ENCODE measurements around the gene VBP1. TPM values are rescaled to one million over a fixed set of nuclear protein-coding genes. Genes with fewer than 3 reads are reported as not detected.

Gene VBP1
- polyA plus RNA-seq, 4 donors: 35.1 to 39.1 (median 38.4) TPM

GRCh38 chrX:155270969-155271368 lies 54.7 kb downstream of the VBP1 start:
- FAIRE-seq (no peak), DNase-seq (no peak)
- H3K4me3 ChIP-seq (ENCODE audit: low read depth in 1 of 3, low read length in 3 of 3): no peak overlapping the region
- H3K9me3 ChIP-seq (ENCODE audit: control insufficient read depth in 2 of 2, insufficient read depth in 1 of 2, low read depth in 1 of 2, low read length in 1 of 2): no peaks in the 10 kb centered on the region
- no peaks in the 10 kb centered on the region for H3K27me3 ChIP-seq (ENCODE audit: control insufficient read depth in 3 of 3, insufficient read depth in 3 of 3, low read length in 3 of 3)
- H3K4me1 ChIP-seq (ENCODE audit: control insufficient read depth in 3 of 3, insufficient read depth in 2 of 3, low read depth in 1 of 3, low read length in 2 of 3): no peaks in the 10 kb centered on the region
- no peak overlapping the region for H3K27ac ChIP-seq (ENCODE audit: low read depth in 1 of 3, low read length in 2 of 3)
- no peaks in the 10 kb centered on the region for H3K36me3 ChIP-seq (ENCODE audit: control insufficient read depth in 3 of 3, insufficient read depth in 2 of 3, low read depth in 1 of 3, low read length in 3 of 3)
- WGBS, 3 donors: 92 to 94% (median 93%) methylated on average over 1 of the region's 1 CpG

- FAIRE-seq: no peak
- Histone ChIP-seq H3K4me3 (ENCODE audit: low read depth in 1 of 3, low read length in 3 of 3) (no peak overlapping the region), H3K27me3 (ENCODE audit: control insufficient read depth in 3 of 3, insufficient read depth in 3 of 3, low read length in 3 of 3) (no peaks in the 10 kb centered on the region), H3K27ac (ENCODE audit: low read depth in 1 of 3, low read length in 2 of 3) (no peak overlapping the region), H3K4me1 (ENCODE audit: control insufficient read depth in 3 of 3, insufficient read depth in 2 of 3, low read depth in 1 of 3, low read length in 2 of 3) (no peaks in the 10 kb centered on the region), H3K36me3 (ENCODE audit: control insufficient read depth in 3 of 3, insufficient read depth in 2 of 3, low read depth in 1 of 3, low read length in 3 of 3) (no peaks in the 10 kb centered on the region), H3K9me3 (ENCODE audit: control insufficient read depth in 2 of 2, insufficient read depth in 1 of 2, low read depth in 1 of 2, low read length in 1 of 2) (no peaks in the 10 kb centered on the region)
- no peak for DNase-seq
- WGBS, 3 donors: 85 to 88% (median 88%) methylated on average over 1 of the region's 1 CpG
Observed at GRCh38 chrX:155279873-155280272, 63.6 kb downstream of the VBP1 start.

Other genes with a start within 250 kb of the VBP1 start
- gene F8, start 193.7 kb upstream of the VBP1 start, polyA plus RNA-seq: 1 to 10 TPM in 3 of 4 donors, under 1 TPM in 1; 0.89 to 4.8 (median 1.7) TPM
- 100 to 1,000 TPM in 1 of 4 donors, 10 to 100 TPM in 3; 77.9 to 129 (median 97.0) TPM for gene FUNDC2, start 189.6 kb upstream of the VBP1 start, polyA plus RNA-seq
- 10 to 100 TPM in 3 of 4 donors, 1 to 10 TPM in 1; 9.3 to 17.3 (median 12.9) TPM for gene CMC4, start 145.3 kb upstream of the VBP1 start, polyA plus RNA-seq
- gene MTCP1, start 145.3 kb upstream of the VBP1 start, polyA plus RNA-seq: 10 to 100 TPM; 12.2 to 42.3 (median 15.0) TPM
- 10 to 100 TPM; 14.3 to 29.8 (median 24.1) TPM for gene BRCC3, start 145.0 kb upstream of the VBP1 start, polyA plus RNA-seq
- under 1 TPM in 3 of 4 donors, not detected in 1; 0.27 to 0.91 (median 0.50) TPM for gene RAB39B, start 48.0 kb downstream of the VBP1 start, polyA plus RNA-seq
- gene CLIC2, start 118.2 kb downstream of the VBP1 start, polyA plus RNA-seq: 1 to 10 TPM in 3 of 4 donors, under 1 TPM in 1; 0.89 to 9.9 (median 5.8) TPM
- not detected for gene F8A2, start 165.6 kb downstream of the VBP1 start, polyA plus RNA-seq
- 1 to 10 TPM in 3 of 4 donors, not detected in 1; 3.4 to 3.9 (median 3.8) TPM for gene F8A3, start 242.2 kb downstream of the VBP1 start, polyA plus RNA-seq

All from small intestine (tissue), 7 donors.